ENCODE measurements around the gene ANXA8. TPM values are rescaled to one million over a fixed set of nuclear protein-coding genes. Genes with fewer than 3 reads are reported as not detected.
"Not testable (repeated sequence)": the region's sequence is repeated elsewhere in the genome, so short reads cannot be mapped to it uniquely, and the experiment has no call there.

The ANXA8 gene
- total and polyA plus RNA-seq, 2 donors (not counting 3 experiments of a cell fraction or from before 2014, with no cell fraction given) = not detected

DNA sequence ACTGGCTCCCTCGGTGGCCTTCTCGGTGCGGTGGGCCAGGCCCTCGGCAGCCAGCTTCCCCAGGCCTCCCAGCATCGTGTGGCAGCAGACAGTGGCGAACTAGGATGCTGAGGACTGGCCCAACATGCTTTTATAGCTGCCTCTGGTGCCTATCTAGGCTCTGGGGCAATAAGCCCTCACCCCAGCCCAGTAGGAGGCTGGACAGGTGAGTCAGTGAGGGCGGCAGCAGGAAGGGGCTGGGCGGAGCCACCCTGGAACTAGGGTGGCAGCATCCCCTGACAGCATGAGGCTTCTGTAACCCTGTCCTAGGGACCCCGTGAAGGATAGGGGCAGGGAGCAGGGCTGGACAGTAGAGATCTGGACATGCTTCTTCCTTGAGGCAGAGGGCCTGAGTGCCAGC lies 7.7 kb upstream of the ANXA8 start, which contains the start of gene FAM25G:
TSS of gene FAM25G (minus strand) at position 101 of the 400 bp plus-strand sequence. CDS start at position 75, 26 bp downstream.
- CTCF ChIA-PET; DNase-seq (ENCODE audit: low read depth, low spot score); POLR2A ChIA-PET; BruUV-seq (replicated peaks); FAIRE-seq; H3K27me3 ChIP-seq (ENCODE audit: control insufficient read depth in 2 of 2, insufficient read depth in 2 of 2, low read length in 2 of 2); intact Hi-C loops (cut with micrococcal nuclease); H3K9me3 ChIP-seq (replicated peaks; ENCODE audit: control insufficient read depth, insufficient read depth, low read length); H3K4me2 ChIP-seq (ENCODE audit: insufficient read depth, low read length); H3K79me2 ChIP-seq (ENCODE audit: control insufficient read depth, insufficient read depth, low read length); H3K27ac ChIP-seq (ENCODE audit: insufficient read depth, low read depth, low read length); H4K20me1 ChIP-seq (replicated peaks; ENCODE audit: control insufficient read depth, extremely low read depth, insufficient read depth, low read length); H3K4me1 ChIP-seq (ENCODE audit: control insufficient read depth, extremely low read depth, insufficient read depth, low read length); H3K9me1 ChIP-seq (replicated peaks; ENCODE audit: control insufficient read depth, extremely low read depth, insufficient read depth, low read length); dilution Hi-C loops (cut with MboI; ENCODE audit: extremely low pct_ligation_motif_present, low sequenced_read_pairs); H3K36me3 ChIP-seq (ENCODE audit: control insufficient read depth in 2 of 2, extremely low read depth in 1 of 2, insufficient read depth in 2 of 2, low read length in 2 of 2); H2AFZ ChIP-seq (ENCODE audit: low read depth, low read length); H3K9ac ChIP-seq (replicated peaks; ENCODE audit: extremely low read depth, insufficient read depth, low read length); H3K4me3 ChIP-seq (replicated peaks in 1 of 3; ENCODE audit: insufficient read depth in 1 of 3, low read depth in 1 of 3, low read length in 3 of 3): not testable (repeated sequence)

DNA sequence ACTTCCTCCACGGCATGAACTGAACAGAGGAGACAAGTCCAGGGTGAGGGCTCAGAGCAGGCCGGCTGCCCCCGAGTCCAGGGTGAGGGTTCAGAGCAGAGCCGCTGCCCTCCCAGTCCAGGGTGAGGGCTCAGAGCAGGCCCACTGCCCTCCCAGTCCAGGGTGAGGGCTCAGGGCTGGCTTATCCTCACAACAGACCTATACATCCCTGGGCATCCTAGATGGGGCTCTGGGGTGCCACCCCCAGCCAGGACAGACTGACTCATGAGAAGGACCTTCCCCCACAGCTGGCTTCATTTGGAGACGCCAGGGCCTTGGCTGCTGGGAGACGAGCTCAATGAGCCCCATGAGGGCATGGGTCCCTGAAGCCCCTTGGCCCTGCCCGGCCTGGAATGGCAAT lies 5.7 kb upstream of the ANXA8 start:
- H3K27me3 ChIP-seq (ENCODE audit: control insufficient read depth in 2 of 2, insufficient read depth in 2 of 2, low read length in 2 of 2); H3K4me1 ChIP-seq (ENCODE audit: control insufficient read depth, extremely low read depth, insufficient read depth, low read length); BruUV-seq (replicated peaks): not testable (repeated sequence)

DNA sequence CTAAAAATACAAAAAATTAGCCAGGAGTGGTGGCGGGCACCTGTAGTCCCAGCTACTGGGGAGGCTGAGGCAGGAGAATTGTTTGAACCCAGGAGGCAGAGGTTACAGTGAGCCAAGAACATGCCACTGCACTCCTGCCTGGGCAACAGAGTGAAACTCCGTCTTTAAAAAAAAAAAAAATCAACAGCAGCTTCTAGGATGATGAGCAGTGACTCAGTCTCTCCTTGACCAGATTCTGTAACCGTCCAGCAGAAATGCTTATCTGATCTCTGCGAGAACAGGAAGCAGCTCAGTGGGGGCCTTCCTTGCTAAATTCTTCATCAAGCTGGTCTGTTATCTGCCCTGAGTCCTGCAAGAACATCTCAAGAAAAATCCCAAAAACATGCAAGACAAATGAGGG lies 2.0 kb upstream of the ANXA8 start:
- DNase-seq (ENCODE audit: low read depth, low spot score); FAIRE-seq; H3K27ac ChIP-seq (ENCODE audit: insufficient read depth, low read depth, low read length); H4K20me1 ChIP-seq (replicated peaks; ENCODE audit: control insufficient read depth, extremely low read depth, insufficient read depth, low read length); POLR2A ChIA-PET; H3K27me3 ChIP-seq (ENCODE audit: control insufficient read depth in 2 of 2, insufficient read depth in 2 of 2, low read length in 2 of 2); H3K36me3 ChIP-seq (ENCODE audit: control insufficient read depth in 2 of 2, extremely low read depth in 1 of 2, insufficient read depth in 2 of 2, low read length in 2 of 2); H3K9ac ChIP-seq (replicated peaks; ENCODE audit: extremely low read depth, insufficient read depth, low read length); H3K9me1 ChIP-seq (replicated peaks; ENCODE audit: control insufficient read depth, extremely low read depth, insufficient read depth, low read length); H3K4me1 ChIP-seq (ENCODE audit: control insufficient read depth, extremely low read depth, insufficient read depth, low read length); dilution Hi-C loops (cut with MboI; ENCODE audit: extremely low pct_ligation_motif_present, low sequenced_read_pairs); BruUV-seq (replicated peaks); H3K79me2 ChIP-seq (ENCODE audit: control insufficient read depth, insufficient read depth, low read length); H2AFZ ChIP-seq (ENCODE audit: low read depth, low read length); H3K9me3 ChIP-seq (replicated peaks; ENCODE audit: control insufficient read depth, insufficient read depth, low read length); H3K4me2 ChIP-seq (ENCODE audit: insufficient read depth, low read length); CTCF ChIA-PET; H3K4me3 ChIP-seq (replicated peaks in 1 of 3; ENCODE audit: insufficient read depth in 1 of 3, low read depth in 1 of 3, low read length in 3 of 3); intact Hi-C loops (cut with micrococcal nuclease): not testable (repeated sequence)

More for the DNA sequence above, 5.7 kb upstream of the ANXA8 start:
- H3K9ac ChIP-seq (replicated peaks; ENCODE audit: extremely low read depth, insufficient read depth, low read length); H3K4me3 ChIP-seq (replicated peaks in 1 of 3; ENCODE audit: insufficient read depth in 1 of 3, low read depth in 1 of 3, low read length in 3 of 3); H3K27ac ChIP-seq (ENCODE audit: insufficient read depth, low read depth, low read length); CTCF ChIA-PET; POLR2A ChIA-PET; H2AFZ ChIP-seq (ENCODE audit: low read depth, low read length); FAIRE-seq; dilution Hi-C loops (cut with MboI; ENCODE audit: extremely low pct_ligation_motif_present, low sequenced_read_pairs); H4K20me1 ChIP-seq (replicated peaks; ENCODE audit: control insufficient read depth, extremely low read depth, insufficient read depth, low read length); H3K4me2 ChIP-seq (ENCODE audit: insufficient read depth, low read length); DNase-seq (ENCODE audit: low read depth, low spot score); H3K79me2 ChIP-seq (ENCODE audit: control insufficient read depth, insufficient read depth, low read length); H3K36me3 ChIP-seq (ENCODE audit: control insufficient read depth in 2 of 2, extremely low read depth in 1 of 2, insufficient read depth in 2 of 2, low read length in 2 of 2); H3K9me3 ChIP-seq (replicated peaks; ENCODE audit: control insufficient read depth, insufficient read depth, low read length); H3K9me1 ChIP-seq (replicated peaks; ENCODE audit: control insufficient read depth, extremely low read depth, insufficient read depth, low read length); intact Hi-C loops (cut with micrococcal nuclease): not testable (repeated sequence)

DNA sequence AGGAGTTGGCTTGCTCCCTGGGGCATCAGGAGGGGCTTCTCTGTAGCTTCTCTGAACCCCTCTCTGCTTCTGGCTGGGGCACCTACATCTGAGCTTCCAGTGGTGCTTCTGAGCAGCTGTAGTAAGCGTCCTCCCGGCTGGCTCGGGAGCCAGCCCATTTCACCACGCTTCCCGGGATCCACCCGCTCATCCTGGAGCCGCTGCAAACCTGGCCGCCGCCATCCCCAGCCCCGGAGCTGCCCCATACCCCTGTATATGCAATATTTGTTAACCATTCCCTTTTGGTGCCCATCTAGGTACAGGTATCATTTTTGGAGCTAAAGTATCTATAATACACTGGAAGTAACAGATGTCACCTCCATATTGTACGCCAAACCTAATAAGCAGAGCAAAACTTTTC lies 871 bp upstream of the ANXA8 start:
- H4K20me1 ChIP-seq (replicated peaks; ENCODE audit: control insufficient read depth, extremely low read depth, insufficient read depth, low read length); H3K4me2 ChIP-seq (ENCODE audit: insufficient read depth, low read length); H3K36me3 ChIP-seq (ENCODE audit: control insufficient read depth in 2 of 2, extremely low read depth in 1 of 2, insufficient read depth in 2 of 2, low read length in 2 of 2); BruUV-seq (replicated peaks); CTCF ChIA-PET; H3K9ac ChIP-seq (replicated peaks; ENCODE audit: extremely low read depth, insufficient read depth, low read length); H3K27me3 ChIP-seq (ENCODE audit: control insufficient read depth in 2 of 2, insufficient read depth in 2 of 2, low read length in 2 of 2); intact Hi-C loops (cut with micrococcal nuclease); H3K9me3 ChIP-seq (replicated peaks; ENCODE audit: control insufficient read depth, insufficient read depth, low read length); H3K4me1 ChIP-seq (ENCODE audit: control insufficient read depth, extremely low read depth, insufficient read depth, low read length); DNase-seq (ENCODE audit: low read depth, low spot score); H3K79me2 ChIP-seq (ENCODE audit: control insufficient read depth, insufficient read depth, low read length); dilution Hi-C loops (cut with MboI; ENCODE audit: extremely low pct_ligation_motif_present, low sequenced_read_pairs); FAIRE-seq; H2AFZ ChIP-seq (ENCODE audit: low read depth, low read length); H3K9me1 ChIP-seq (replicated peaks; ENCODE audit: control insufficient read depth, extremely low read depth, insufficient read depth, low read length); H3K4me3 ChIP-seq (replicated peaks in 1 of 3; ENCODE audit: insufficient read depth in 1 of 3, low read depth in 1 of 3, low read length in 3 of 3); H3K27ac ChIP-seq (ENCODE audit: insufficient read depth, low read depth, low read length); POLR2A ChIA-PET: not testable (repeated sequence)

Measured in endothelial cell of umbilical vein (primary cell).